Endodermal cell (in vitro differentiated cells): Measurements from ENCODE around the gene ARHGEF11. TPM values are rescaled to one million over a fixed set of nuclear protein-coding genes. Genes with fewer than 3 reads are reported as not detected.

Experiments used
- DNase-seq: peaks from one replicate; pipeline ENCODE4 v3.0.0-alpha.2; 2017
- H3K27ac ChIP-seq: 2 replicates; pipeline ENCODE4 v1.5.1; 2013; ENCODE audit warnings: mild to moderate bottlenecking, low read depth, low read length, moderate library complexity
- H3K27me3 ChIP-seq: 2 replicates; pipeline ENCODE4 v1.6.1; 2013; ENCODE audit warnings: mild to moderate bottlenecking, low read length, moderate library complexity; ENCODE audit not compliant: insufficient read depth, control insufficient read depth, poor library complexity, severe bottlenecking
- H3K36me3 ChIP-seq: 2 replicates; pipeline ENCODE4 v1.7.0; 2013; ENCODE audit warnings: mild to moderate bottlenecking, low read length, moderate library complexity; ENCODE audit not compliant: control insufficient read depth, insufficient read depth
- H3K4me1 ChIP-seq: one replicate; pipeline ENCODE4 v1.7.0; 2013; ENCODE audit warnings: low read length; ENCODE audit not compliant: control insufficient read depth, insufficient read depth
- H3K4me3 ChIP-seq: 2 replicates; pipeline ENCODE4 v1.5.1; 2013; ENCODE audit warnings: mild to moderate bottlenecking, low read length, moderate library complexity
- H3K9ac ChIP-seq: 2 replicates; pipeline ENCODE4 v1.6.1; 2013; ENCODE audit warnings: mild to moderate bottlenecking, low read length, moderate library complexity; ENCODE audit not compliant: poor library complexity, severe bottlenecking; ENCODE audit errors: extremely low read depth
- H3K9me3 ChIP-seq: 2 replicates; pipeline ENCODE4 v1.6.1; 2013; ENCODE audit warnings: mild to moderate bottlenecking, low read length, moderate library complexity; ENCODE audit not compliant: control insufficient read depth
- H3K27ac Mint-ChIP-seq: 2 replicates; pipeline ENCODE4 v1.8.0; 2020; ENCODE audit warnings: mixed read lengths
- H3K27me3 Mint-ChIP-seq: 2 replicates; pipeline ENCODE4 v1.8.0; 2021; ENCODE audit warnings: mild to moderate bottlenecking, mixed read lengths; ENCODE audit not compliant: insufficient read depth
- H3K36me3 Mint-ChIP-seq: 2 replicates; pipeline ENCODE4 v1.8.0; 2020; ENCODE audit warnings: low read depth, mixed read lengths
- H3K4me1 Mint-ChIP-seq: 2 replicates; pipeline ENCODE4 v1.8.0; 2020; ENCODE audit warnings: mixed read lengths
- H3K4me3 Mint-ChIP-seq: 2 replicates; pipeline ENCODE4 v1.8.0; 2020; ENCODE audit warnings: mild to moderate bottlenecking, moderate library complexity, mixed read lengths
- H3K9me3 Mint-ChIP-seq: 2 replicates; pipeline ENCODE4 v1.8.0; 2020; ENCODE audit warnings: mild to moderate bottlenecking, mixed read lengths
- WGBS, 2 experiments: methylation state at CpG; one replicate each; pipeline versions ENCODE4 v1.1.5 to v1.1.7; 2013; ENCODE audit warnings: missing lambda C conversion rate in 2 of 2, mixed read lengths in 1 of 2; ENCODE audit not compliant: insufficient coverage in 1 of 2, insufficient read length in 1 of 2; 5-methylcytosine and 5-hydroxymethylcytosine counted together
- total RNA-seq, 2 donors: library from RNA; stranded (reverse); fragmentation: NEBNext Ultra II Directional in 1 of 2; extraction: Animal tissue kit (Norgen Biotek cat#: 25700) in 1 of 2; gene quantifications; 2 replicates in 1 of 2; 3 replicates in 1 of 2; pipeline ENCODE4 v1.2.1, GENCODE V29; 2021
- TF ChIP-seq, protein P1 (sequence below): fragments of 200-600 bp; sonication (generic); conservative IDR thresholded peaks from 2 replicates; pipeline ENCODE4 v1.5.0; 2021; ENCODE audit warnings: antibody characterized with exemption, mild to moderate bottlenecking

ARHGEF11 gene
- total RNA-seq, 2 donors from 2014 or later, result 54.2 to 56.5 TPM

DNA sequence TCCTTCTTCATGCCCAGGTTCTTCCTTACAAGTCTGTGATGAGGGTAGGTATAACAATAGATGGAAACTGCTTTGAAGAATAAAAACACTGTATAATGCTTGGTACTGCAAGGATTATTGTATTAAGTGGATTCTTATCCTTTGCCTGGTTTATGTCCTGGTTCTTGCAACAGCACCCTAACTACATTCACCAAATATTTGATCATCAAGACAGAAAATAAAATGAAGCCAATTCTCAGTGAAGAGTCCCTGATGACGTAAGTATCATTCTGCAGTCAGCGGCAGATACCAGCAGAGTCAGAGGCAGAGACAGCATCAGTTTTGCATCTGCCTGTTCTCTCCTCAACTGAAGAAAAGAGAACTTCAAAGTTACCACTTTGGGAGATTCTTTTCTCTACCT, 19.7 kb downstream of the ARHGEF11 start:
- H3K4me3 ChIP-seq, result no peak overlapping the region
- H3K27me3 ChIP-seq, result no peaks in the 10 kb centered on the region
- 89 to 91% methylated on average over 2 of the region's 2 CpGs for WGBS, 2 experiments
- Mint-ChIP-seq H3K9me3 (peaks cover 31% of the 10 kb centered on the region), H3K4me3 (no peak overlapping the region), H3K27me3 (no peaks in the 10 kb centered on the region), H3K4me1 (peaks cover 22% of the 10 kb centered on the region), H3K36me3 (peaks cover 30% of the 10 kb centered on the region), H3K27ac (no peak overlapping the region)
- H3K36me3 ChIP-seq, result peaks cover 24% of the 10 kb centered on the region
- peaks cover 33% of the 10 kb centered on the region for H3K9me3 ChIP-seq
- H3K27ac ChIP-seq, result no peak overlapping the region
- H3K4me1 ChIP-seq, result peaks cover 3% of the 10 kb centered on the region
- TF ChIP-seq, protein P1, sequence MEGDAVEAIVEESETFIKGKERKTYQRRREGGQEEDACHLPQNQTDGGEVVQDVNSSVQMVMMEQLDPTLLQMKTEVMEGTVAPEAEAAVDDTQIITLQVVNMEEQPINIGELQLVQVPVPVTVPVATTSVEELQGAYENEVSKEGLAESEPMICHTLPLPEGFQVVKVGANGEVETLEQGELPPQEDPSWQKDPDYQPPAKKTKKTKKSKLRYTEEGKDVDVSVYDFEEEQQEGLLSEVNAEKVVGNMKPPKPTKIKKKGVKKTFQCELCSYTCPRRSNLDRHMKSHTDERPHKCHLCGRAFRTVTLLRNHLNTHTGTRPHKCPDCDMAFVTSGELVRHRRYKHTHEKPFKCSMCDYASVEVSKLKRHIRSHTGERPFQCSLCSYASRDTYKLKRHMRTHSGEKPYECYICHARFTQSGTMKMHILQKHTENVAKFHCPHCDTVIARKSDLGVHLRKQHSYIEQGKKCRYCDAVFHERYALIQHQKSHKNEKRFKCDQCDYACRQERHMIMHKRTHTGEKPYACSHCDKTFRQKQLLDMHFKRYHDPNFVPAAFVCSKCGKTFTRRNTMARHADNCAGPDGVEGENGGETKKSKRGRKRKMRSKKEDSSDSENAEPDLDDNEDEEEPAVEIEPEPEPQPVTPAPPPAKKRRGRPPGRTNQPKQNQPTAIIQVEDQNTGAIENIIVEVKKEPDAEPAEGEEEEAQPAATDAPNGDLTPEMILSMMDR, result no peak
- H3K9ac ChIP-seq, result no peak overlapping the region
- no peak for DNase-seq

DNA sequence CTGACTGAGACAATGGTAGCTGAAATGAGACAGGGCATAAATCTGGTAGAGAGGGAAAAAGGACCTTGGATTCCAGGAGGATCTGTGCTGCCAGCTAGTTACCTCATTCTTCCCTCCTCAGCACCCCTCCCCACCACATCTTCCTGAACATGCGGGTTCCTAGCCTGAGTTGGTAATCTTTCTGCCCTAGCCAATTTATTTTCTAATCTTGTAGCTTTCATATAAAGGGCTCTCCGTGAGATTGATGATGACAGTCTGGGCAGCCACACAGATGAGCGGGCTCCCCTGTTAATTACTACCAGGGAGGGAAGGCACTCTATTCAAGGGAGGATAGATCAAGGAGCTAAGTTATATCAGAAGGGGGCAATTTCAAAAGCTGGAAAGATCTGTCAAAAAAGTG, 20.2 kb downstream of the ARHGEF11 start:
- no peak overlapping the region for H3K4me3 Mint-ChIP-seq
- H3K27ac ChIP-seq, result no peak overlapping the region
- peaks cover 28% of the 10 kb centered on the region for H3K36me3 ChIP-seq
- H3K4me1 Mint-ChIP-seq, result peaks cover 20% of the 10 kb centered on the region
- TF ChIP-seq, protein P1, result no peak
- no peaks in the 10 kb centered on the region for H3K27me3 ChIP-seq
- no peak overlapping the region for H3K27ac Mint-ChIP-seq
- no peak overlapping the region for H3K9ac ChIP-seq
- H3K9me3 ChIP-seq, result peaks cover 38% of the 10 kb centered on the region
- no peak for DNase-seq
- peaks cover 35% of the 10 kb centered on the region for H3K36me3 Mint-ChIP-seq
- H3K9me3 Mint-ChIP-seq, result peaks cover 34% of the 10 kb centered on the region
- H3K27me3 Mint-ChIP-seq, result no peaks in the 10 kb centered on the region
- peaks cover 3% of the 10 kb centered on the region for H3K4me1 ChIP-seq
- 96 to 100% methylated on average over 1 to 3 of the region's 3 CpGs for WGBS, 2 experiments
- H3K4me3 ChIP-seq, result no peak overlapping the region

DNA sequence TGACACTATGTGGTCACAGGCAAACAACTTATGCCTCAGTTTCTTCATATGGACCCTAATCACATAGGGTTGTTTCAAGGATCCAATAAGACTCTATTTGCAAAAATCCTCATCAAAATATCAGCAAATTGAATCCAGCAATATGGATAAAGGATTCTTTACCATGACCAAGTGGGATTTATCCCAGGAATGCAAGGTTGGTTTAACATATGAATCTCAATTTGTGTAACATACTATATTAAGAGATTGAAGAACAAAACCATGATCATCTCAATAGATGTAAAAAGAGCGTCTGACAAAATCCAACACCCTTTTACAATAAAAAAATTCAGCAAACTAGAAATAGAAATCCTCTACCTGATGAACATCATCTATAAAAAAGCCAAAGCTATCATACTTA, 23.9 kb downstream of the ARHGEF11 start:
- no peak overlapping the region for H3K4me3 Mint-ChIP-seq
- 95% methylated on average over 1 of the region's 1 CpG; no CpG with 5 or more reads in 1 of the 2 experiments for WGBS, 2 experiments
- H3K27me3 Mint-ChIP-seq, result no peaks in the 10 kb centered on the region
- H3K27ac ChIP-seq, result no peak overlapping the region
- H3K9me3 ChIP-seq, result peaks cover 56% of the 10 kb centered on the region
- no peak for DNase-seq
- H3K9ac ChIP-seq, result no peak overlapping the region
- no peaks in the 10 kb centered on the region for H3K27me3 ChIP-seq
- H3K27ac Mint-ChIP-seq, result no peak overlapping the region
- H3K4me1 Mint-ChIP-seq, result peaks cover 13% of the 10 kb centered on the region
- H3K4me3 ChIP-seq, result no peak overlapping the region
- H3K36me3 Mint-ChIP-seq, result peaks cover 53% of the 10 kb centered on the region
- H3K36me3 ChIP-seq, result peaks cover 47% of the 10 kb centered on the region
- TF ChIP-seq, protein P1, result no peak
- H3K9me3 Mint-ChIP-seq, result peaks cover 50% of the 10 kb centered on the region
- peaks cover 3% of the 10 kb centered on the region for H3K4me1 ChIP-seq
